Hepatic stellate cell (primary cell): ENCODE results near the gene MMP8.

ENCODE experiments used
- DNase-seq: peaks from one replicate; pipeline ENCODE4 v3.0.0; 2011; ENCODE audit warnings: low spot score

MMP8 gene

DNA sequence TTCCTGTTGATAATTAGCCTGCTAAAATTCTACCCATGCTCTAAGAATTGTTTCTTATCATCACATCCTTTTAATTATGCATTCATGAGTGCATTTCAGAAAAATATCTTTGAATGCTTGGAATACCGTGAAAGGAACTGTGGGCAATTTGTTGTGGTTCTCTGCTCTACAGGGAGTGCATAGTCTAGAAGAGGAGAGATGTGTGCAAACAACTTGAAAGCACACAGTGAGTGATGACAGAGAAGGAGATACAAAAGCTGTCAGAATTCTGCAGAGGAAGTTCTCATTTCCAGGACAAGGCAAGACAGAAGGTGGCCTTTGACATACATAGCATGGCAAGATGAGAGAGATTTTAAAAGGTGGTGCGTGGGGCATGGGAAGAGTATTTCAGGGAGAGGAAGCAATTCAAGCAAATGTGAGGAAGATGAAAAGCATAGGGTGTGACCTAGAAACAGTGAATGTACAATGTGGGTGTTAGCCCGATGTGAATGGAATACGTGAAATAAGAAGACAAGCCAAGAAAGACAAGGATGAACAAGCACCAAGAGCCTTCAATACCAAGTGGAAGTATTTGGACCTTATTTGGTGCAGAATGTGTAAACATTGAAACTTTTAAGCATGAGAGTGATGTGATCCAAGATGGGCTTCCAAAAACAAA, 5.0 kb downstream of the MMP8 start:
- DNase-seq, result no peak

DNA sequence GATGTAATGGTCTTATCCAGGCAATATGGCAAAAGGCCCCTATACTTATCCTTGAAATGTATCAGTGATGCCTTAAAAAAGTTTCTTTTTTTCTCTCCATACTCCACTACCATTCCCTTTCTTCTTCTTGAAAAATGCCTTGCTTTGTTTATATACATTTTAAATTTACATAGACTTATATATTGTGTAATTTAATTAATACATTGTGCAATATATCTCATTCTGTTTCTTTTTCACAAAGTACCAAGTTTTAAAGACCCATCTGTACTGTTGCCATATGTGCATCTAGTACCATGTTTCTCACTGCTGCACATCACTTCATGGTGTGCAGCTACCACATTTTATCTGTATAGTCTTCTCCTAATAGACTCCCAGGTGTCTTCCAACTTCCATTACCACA, 7.5 kb downstream of the MMP8 start:
- DNase-seq, result no peak

DNA sequence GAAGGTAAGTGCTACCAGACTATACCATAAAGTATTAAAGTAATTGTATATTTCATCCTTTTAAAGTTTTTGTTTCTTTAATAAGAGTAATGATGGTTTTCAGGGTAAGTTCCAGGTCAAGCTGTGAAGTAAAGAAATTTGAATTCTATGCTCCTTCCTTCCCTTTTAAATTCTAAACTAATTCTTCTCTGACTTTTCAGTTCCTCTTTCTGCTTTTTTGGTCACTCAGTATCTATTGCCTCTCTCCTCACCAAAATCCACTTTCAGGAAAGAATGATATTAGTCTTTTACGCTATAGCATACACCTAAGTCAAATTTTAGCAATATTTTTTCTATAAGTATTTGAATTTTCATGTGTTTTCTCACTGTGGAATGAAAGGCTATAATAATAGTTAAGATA, 8.2 kb downstream of the MMP8 start:
- DNase-seq, result no peak

DNA sequence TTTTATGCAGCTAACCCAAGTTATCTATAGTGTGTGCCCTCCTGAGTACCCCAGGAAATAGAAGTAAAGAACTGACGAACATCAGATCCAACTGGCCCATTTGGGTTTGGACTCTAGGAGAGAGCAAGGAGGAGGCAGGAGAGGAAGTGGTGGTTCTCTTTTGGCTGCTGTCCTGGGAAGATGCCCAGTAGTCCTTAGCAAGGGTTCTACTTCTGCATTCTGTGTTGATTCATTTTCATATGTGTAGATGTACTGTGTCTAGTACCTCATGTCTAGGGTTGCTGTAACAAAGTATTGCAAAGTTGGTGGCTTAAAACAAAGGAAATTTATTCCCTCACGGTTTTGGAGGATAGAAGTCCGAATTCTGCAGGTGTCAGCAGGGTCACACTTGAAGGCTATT, 12.6 kb downstream of the MMP8 start:
- DNase-seq, result no peak

DNA sequence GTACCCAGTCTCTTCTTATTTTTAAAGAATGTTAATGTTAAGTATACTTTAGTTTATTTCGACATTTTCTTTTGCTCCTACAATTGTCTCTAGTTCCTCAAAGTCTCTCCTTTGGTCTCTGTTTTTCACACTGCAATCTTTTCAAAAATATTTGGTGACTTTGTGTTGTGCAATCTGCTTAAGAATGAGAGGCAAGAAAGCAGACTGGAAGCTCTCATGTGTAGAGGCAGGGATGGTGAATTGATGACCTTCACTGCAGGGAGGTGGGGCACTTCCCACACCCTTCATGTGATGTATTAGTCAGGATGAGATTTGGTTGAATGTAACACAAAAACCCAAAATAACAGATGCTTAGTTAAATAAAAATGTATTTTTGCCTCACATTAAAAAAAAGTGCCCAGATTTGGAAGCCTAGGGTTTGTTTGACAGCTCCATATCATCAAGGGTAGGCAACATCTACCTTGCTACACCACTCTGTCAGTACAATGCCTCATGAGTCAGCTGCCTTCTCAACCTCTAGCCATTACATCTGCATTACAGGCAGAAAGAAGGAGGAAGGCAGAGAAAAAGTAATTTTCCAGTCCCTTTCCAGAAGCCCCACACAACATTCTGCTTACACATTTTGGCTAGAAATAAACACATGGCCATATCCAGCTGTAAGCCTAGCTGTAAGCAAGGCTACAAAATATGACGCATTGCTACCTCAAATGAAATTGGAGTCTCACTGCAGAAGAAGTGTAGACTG, 15.4 kb downstream of the MMP8 start:
- DNase-seq, result no peak

DNA sequence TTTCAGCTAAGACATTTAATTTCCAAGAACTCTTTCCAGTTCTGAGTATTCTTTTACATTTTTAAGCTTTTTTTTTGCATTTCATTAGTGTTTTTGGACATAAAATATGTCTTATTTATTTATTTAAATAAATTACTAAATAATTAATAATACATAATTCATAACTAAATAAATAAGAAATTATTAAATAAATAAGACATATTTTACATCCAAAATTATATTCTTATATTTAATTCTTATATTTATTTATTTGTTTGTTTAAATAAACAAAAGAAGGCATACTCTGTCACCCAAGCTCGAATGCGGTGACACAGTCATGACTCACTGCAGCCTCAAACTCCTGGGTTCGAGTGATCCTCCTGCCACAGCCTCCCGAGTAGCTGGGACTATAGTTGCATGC, 16.1 kb downstream of the MMP8 start:
- DNase-seq, result no peak

DNA sequence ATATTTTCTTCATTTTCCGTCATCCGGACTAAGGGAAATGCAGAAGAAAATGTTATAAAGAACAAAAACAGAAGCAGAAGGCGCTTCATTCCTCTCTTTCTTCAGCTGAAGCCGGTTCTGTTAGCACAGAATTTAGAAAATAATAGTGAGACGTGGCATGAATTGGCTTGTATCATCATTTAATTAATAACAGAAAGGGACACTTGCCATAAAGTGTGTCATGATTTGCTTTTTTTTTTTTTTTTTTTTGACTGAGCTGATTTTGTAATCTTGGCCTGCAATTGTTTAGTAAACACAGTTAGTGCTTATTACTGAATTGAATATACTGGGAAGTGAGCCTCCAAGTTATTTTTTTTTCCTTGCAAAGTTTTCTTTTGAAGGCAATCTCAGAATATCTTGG, 19.1 kb downstream of the MMP8 start, which contains the start of gene MMP27:
Gene MMP27, minus strand, starts transcription at position 144 of the 400 bp plus-strand sequence. Its CDS starts 55 bp downstream, at position 89.
- no peak for DNase-seq

DNA sequence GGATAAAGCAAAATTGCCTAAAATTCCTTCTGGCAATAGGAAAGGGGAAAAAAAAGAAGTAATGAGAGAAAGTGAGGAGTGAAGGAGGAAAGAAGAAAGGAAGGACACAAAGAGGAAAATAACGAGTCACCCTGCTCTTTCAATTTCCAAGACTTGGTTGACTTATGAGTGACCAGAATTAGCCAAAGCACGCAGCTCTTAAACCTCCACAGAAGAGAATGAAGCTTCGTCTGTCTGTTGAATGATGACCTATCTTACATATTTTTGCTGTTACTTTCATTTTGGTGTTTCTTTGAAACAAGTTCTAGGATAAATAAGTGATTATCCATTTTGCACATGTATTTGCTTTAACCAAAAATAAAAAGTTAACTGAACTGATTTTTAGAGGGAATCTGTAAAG, 19.9 kb downstream of the MMP8 start:
- DNase-seq, result no peak

DNA sequence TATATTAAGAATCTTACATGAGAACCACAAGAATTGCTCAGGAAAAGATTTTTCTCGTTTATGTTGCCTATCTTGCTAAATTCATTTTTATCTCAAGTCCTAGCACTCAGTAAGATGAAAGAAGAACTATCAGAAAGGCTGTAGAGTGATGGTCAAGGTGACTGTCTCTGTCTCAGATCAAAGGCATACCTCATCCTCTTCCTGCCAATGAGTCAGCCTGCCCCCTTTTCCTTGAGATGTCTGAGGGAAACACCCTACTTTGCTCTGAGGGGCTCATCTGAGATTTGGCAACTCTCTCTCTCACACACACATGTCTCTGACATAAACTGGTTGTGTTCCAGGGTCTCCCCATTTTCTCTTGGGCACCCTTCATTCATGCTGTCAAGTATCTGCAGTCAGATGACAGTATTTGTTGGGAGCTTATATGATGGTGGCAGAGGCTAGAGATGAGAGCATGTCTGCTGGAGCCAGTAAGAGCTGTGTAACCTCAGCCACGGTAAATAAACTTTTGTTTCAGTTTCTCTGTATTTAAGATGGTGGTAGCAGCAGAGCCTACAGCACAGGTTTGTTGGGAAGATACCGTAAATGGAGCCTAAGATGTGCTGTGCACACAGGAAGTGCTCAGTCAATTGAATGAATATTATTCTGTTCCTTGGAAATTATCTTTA, 20.8 kb downstream of the MMP8 start:
- DNase-seq, result no peak

DNA sequence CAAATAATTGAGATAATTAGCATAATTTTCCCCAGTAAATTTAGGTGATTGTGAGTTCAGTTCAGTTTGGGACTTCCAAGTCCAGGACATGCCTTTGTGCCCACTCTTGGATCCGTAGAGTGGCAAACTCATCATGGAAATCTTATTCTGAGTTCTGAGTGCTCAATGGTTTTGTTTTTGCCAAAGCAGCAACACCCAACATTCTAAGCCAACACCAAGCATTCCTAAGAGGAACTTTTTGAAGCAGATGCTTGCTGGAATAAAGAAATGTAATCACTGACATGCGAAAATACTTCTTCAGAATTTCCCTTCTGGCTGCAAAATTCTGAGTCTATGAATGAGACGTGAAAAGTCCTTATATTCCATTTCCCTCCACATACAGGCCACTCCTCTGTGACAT, 29.6 kb downstream of the MMP8 start:
- DNase-seq, result no peak

DNA sequence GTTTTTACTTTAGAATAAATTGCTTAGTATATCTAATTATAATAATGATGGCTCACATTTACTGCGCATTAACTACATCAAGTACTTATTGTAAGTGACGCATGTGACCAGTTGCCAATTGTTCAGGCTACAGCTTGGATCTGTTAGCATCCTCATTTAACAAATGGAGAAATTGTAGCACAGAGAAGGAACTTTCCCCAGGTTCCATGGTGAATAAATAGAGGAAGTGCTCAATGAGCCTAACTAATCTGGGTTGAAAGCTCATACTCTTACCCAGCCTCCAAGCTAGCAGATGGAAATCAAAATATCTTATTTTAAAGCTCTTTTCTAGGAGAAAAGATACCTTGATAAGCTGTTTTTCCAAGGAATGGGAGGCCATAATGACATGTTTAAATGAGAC, 39.0 kb downstream of the MMP8 start:
- no peak for DNase-seq

DNA sequence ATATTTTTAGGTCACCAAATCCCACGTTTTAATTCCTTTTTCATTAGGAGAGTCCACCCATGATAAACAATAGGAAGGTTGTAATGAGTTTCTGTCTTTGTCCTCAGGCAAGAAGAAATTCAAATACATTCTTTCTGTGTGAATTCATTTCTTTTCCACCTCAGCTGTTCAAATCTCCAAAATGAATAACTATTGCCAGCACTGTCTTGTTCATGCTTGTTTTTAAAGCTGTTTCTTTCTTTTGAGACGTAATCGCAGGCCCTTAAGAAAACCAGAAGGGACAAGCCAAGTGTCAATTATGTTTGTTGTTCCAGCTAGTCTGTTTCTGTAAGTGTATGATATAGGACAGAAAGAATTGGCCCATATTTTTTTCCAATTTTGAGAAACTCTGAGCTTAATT, 39.4 kb downstream of the MMP8 start:
- no peak for DNase-seq

DNA sequence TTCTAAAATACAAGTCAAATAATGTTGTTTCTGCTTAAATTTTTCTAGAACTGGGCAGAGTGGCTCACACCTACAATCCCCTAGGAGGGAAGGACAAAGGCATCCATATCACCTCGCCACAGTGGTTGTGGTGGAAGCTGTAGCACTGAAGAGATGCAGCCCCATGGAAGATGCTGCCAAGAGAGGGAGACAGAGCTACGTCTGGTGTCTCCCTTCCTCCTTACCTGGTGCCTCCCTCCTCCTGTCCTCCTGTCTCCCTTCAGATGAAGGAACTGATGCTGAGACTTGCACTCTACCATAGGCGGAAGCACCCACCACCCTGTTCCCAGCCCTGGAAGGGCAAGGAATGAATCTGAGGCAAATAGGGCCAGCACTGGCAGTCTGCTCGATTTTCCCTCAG, 41.5 kb downstream of the MMP8 start:
- no peak for DNase-seq

DNA sequence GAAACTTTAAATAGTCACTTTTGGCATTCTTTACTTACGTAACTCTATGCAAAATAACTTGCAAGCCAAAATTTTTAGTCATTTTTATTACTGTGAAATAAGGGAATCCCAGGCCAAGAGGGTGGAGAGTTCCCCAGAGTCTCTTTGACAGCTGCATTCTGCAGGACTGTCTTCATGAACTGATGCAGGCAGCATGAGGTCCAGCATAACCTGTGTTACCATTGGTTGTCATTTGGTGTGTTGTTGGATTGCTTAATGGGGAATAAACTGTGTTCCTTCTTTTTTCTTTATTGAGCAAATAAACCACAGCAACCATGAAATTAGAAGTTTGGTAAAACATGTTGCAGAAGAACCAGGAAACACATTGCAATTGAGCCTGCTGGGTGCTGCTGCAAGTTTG, 43.8 kb downstream of the MMP8 start:
- DNase-seq, result no peak

DNA sequence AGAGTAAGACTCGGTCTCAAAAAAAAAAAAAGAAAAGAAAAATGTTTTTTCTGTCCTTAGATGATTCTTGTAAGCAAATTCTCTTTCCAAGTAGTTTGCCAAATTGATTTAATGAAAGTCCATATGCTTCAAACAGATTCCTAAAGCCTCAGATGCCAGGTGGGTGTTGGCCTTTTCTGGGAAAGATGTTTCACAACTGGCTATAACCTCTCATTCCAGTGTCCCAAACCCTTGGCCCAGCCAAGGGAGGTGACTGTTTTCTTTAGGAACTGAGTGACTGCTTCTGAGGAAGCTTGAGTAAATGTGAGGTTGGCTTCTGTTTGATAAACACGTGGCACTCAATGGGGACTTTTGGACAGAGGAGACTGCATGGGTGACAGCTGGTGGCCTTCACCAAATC, 46.7 kb downstream of the MMP8 start:
- no peak for DNase-seq

DNA sequence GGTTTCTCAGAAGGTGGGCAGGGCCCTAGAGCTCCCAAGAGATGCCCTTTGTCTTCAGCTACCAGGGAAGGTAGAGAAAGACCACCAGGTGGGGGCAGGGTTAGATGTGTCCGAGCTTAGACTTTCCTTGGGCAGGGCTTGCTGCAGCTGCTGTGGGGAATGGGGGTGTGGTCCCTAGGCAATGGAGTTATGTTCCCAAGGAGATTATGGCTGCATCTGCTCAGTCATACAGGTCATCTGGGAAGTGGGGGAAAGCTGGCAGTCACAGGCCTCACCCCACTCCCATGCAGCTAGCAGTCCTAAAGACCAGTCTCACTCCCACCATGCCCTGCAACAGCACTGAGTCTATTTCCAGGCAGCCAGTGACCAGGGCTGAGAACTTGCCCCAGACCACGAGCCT, 48.7 kb downstream of the MMP8 start:
- no peak for DNase-seq

DNA sequence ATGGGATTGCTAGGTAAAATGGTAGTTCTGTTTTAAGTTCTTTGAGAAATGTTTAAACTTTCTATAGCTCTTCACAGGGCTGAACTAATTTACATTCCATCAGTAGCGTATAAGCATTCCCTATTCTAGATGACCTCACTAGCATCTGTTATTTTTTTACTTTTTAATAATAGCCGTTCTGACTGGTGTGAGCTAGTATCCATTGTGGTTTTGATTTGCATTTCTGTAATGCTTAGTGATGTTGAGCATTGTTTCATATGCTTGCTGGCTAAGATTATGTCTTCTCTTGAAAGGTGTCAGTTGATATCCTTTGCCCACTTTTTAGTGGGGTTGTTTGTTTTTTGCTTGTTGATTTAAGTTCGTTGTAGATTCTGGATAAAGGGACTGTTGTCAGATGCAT, 55.1 kb downstream of the MMP8 start:
- no peak for DNase-seq

DNA sequence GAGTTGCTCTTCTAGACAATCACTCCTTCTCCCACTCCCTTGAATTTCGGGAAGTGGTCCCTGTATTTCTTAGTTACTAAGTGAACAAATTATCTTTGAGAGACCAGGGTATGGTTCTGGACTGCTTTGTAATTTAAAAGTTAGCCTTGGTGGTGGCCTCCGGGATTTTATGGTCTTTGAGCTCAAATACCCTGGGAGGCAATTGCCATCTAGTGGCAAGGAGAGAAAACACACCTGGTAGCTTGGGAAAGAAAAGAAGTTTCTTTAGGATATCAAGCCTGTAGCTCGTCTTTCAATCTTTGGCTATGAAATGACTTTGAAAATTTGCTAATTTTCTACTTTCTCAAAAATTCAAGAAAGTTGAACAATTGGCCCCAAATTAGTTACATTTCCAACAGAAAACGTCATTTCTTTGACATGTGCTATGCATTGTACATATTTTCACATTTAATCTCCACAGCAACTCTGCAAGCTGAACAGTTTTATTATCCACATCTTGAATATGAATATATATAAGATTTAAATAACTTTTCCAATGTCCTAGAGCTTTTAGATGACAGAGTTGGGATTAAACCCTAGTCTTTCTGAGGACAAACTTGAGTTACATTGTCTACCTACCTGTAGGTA, 58.3 kb downstream of the MMP8 start:
- peak; percentile 43 for DNase-seq

DNA sequence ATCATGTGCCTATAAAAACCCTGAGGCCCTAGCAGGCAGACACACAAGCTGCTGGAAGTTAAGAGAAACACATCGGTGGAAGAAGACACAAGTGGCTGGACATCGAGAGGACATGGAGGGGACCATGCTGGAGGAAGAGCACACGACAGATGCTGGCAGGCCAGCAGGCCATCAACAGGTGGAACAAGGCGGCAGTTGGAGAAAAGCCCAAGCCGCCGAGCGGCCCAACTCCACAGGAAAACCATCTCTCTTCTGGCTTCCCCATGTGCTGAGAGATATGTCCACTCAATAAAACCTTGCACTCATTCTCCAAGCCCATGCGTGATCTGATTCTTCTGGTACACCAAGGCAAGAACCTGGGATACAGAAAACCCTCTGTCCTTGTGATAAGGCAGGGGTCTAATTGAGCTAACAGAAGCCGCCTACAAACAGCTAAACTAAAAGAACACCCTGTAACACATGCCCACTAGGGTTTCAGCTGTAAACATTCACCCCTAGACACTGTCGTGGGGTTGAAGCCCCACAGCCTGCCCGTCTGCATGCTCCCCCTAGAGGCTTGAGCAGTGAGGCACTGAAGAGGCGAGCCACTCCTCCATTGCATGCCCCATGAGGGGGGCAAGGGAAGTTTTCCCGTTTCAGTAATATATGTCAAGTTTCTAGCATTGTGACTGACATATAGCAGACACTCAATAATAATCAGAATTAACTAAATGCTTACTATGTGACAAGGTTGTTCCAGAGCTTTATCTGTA, 60.6 kb downstream of the MMP8 start:
- DNase-seq, result no peak

DNA sequence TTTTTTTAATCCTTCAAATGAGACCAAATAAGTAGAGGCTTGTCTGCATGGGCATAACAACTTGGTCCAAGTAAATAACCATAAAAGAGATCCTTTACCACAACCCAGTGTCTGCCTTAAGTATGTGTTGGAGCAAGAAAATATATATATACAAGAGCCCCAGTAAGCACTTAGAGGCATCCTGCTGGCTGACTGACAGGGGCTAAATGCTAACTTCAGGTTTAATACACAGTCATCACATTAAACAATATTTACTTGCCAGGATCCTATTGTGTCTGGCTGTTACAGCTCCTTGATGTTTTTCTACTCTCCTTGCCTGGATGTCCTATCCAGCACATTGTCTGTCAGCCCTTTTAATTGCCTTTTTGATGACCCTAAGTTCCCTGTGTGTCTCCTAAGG, 62.1 kb downstream of the MMP8 start:
- no peak for DNase-seq
